Measurements from ENCODE around the gene ABCB6.

The ABCB6 gene

GRCh38 chr2:219245148-219245898 is 26.6 kb upstream of the ABCB6 start, which contains the start of the genes GLB1L and STK16:
Gene GLB1L, minus strand, starts transcription at chr2:219245444. Its CDS starts 1,871 bp downstream, at chr2:219243573.
Gene STK16, plus strand, starts transcription at chr2:219245479. Its CDS starts 521 bp downstream, at chr2:219246000.
- DNase-seq (ENCODE audit: low read depth in 2 of 2) = peak; percentile 80 to 82

GRCh38 chr2:219244789-219245147 is 26.0 kb upstream of the ABCB6 start:
- no peak for DNase-seq (ENCODE audit: low read depth in 2 of 2)

GRCh38 chr2:219243291-219243761 is 24.6 kb upstream of the ABCB6 start:
- DNase-seq (ENCODE audit: low read depth in 2 of 2) = no peak

GRCh38 chr2:219234331-219234730 is 15.6 kb upstream of the ABCB6 start:
- no peak for DNase-seq (ENCODE audit: low read depth in 2 of 2)

- DNase-seq (ENCODE audit: low read depth in 2 of 2) = no peak
Observed at GRCh38 chr2:219230059-219230540, 11.3 kb upstream of the ABCB6 start.

GRCh38 chr2:219229305-219230058 is 10.7 kb upstream of the ABCB6 start, which contains the start of the genes ANKZF1 and ATG9A:
Gene ANKZF1, plus strand, starts transcription at chr2:219229806. Its CDS starts 452 bp downstream, at chr2:219230258.
Gene ATG9A, minus strand, starts transcription at chr2:219229636. Its CDS starts 1,612 bp downstream, at chr2:219228024.
- peak; percentile 95 for DNase-seq (ENCODE audit: low read depth in 2 of 2)

GRCh38 chr2:219228911-219229304 is 10.2 kb upstream of the ABCB6 start:
- no peak for DNase-seq (ENCODE audit: low read depth in 2 of 2)

GRCh38 chr2:219228041-219228910 is 9.5 kb upstream of the ABCB6 start:
- no peak for DNase-seq (ENCODE audit: low read depth in 2 of 2)

GRCh38 chr2:219225350-219225749 is 6.6 kb upstream of the ABCB6 start:
- no peak for DNase-seq (ENCODE audit: low read depth in 2 of 2)

- no peak for DNase-seq (ENCODE audit: low read depth in 2 of 2)
Observed at GRCh38 chr2:219223831-219224610, 5.3 kb upstream of the ABCB6 start.

GRCh38 chr2:219221957-219222518 is 3.3 kb upstream of the ABCB6 start:
- DNase-seq (ENCODE audit: low read depth in 2 of 2) = no peak

GRCh38 chr2:219220652-219221402 is 2.1 kb upstream of the ABCB6 start:
- no peak for DNase-seq (ENCODE audit: low read depth in 2 of 2)

- DNase-seq (ENCODE audit: low read depth in 2 of 2) = no peak
Observed at GRCh38 chr2:219219784-219220532, 1.2 kb upstream of the ABCB6 start.

- no peak for DNase-seq (ENCODE audit: low read depth in 2 of 2)
Observed at GRCh38 chr2:219218217-219218731, 484 bp downstream of the ABCB6 start.

- no peak for DNase-seq (ENCODE audit: low read depth in 2 of 2)
Observed at GRCh38 chr2:219216535-219216915, 2.2 kb downstream of the ABCB6 start.

- DNase-seq (ENCODE audit: low read depth in 2 of 2) = no peak
Observed at GRCh38 chr2:219215871-219216534, 2.8 kb downstream of the ABCB6 start.

- DNase-seq (ENCODE audit: low read depth in 2 of 2) = no peak
Observed at GRCh38 chr2:219214786-219215185, 4.0 kb downstream of the ABCB6 start.

GRCh38 chr2:219214141-219214540 is 4.6 kb downstream of the ABCB6 start:
- DNase-seq (ENCODE audit: low read depth in 2 of 2) = no peak
